Right kidney (tissue), 1 donor: ENCODE data around the gene TMEM258.

Experiments used
- DNase-seq: peaks from one replicate; pipeline ENCODE4 v3.0.0-alpha.2; 2016

The TMEM258 gene

GRCh38 chr11:61777234-61778090 is 14.9 kb downstream of the TMEM258 start:
- no peak for DNase-seq

- DNase-seq = no peak
These were observed 15.8 kb downstream of the TMEM258 start for GRCh38 chr11:61776561-61777075.

GRCh38 chr11:61775606-61776554 is 16.5 kb downstream of the TMEM258 start:
- DNase-seq = no peak

GRCh38 chr11:61775106-61775505 is 17.3 kb downstream of the TMEM258 start:
- no peak for DNase-seq

- no peak for DNase-seq
These were observed 18.0 kb downstream of the TMEM258 start for GRCh38 chr11:61774411-61774810.

- no peak for DNase-seq
These were observed 18.6 kb downstream of the TMEM258 start for GRCh38 chr11:61773809-61774208.

- DNase-seq = no peak
These were observed 19.0 kb downstream of the TMEM258 start for GRCh38 chr11:61773356-61773755.

GRCh38 chr11:61771985-61772455 is 20.4 kb downstream of the TMEM258 start:
- DNase-seq = peak; percentile 71

GRCh38 chr11:61771195-61771894 is 21.1 kb downstream of the TMEM258 start:
- no peak for DNase-seq

GRCh38 chr11:61769946-61770683 is 22.3 kb downstream of the TMEM258 start:
- no peak for DNase-seq

- DNase-seq = no peak
These were observed 23.1 kb downstream of the TMEM258 start for GRCh38 chr11:61769169-61769920.

GRCh38 chr11:61768376-61769076 is 23.9 kb downstream of the TMEM258 start:
- no peak for DNase-seq

- DNase-seq = no peak
These were observed 26.0 kb downstream of the TMEM258 start for GRCh38 chr11:61766353-61766841.

- DNase-seq = no peak
These were observed 26.7 kb downstream of the TMEM258 start for GRCh38 chr11:61765550-61766253.

- DNase-seq = no peak
These were observed 27.7 kb downstream of the TMEM258 start for GRCh38 chr11:61764606-61765260.

GRCh38 chr11:61763930-61764605 is 28.3 kb downstream of the TMEM258 start:
- DNase-seq = no peak

GRCh38 chr11:61762798-61763197 is 29.6 kb downstream of the TMEM258 start:
- DNase-seq = no peak

GRCh38 chr11:61762223-61762615 is 30.2 kb downstream of the TMEM258 start:
- DNase-seq = no peak
